ENCODE measurements around the gene TRABD. TPM values are rescaled to one million over a fixed set of nuclear protein-coding genes. Genes with fewer than 3 reads are reported as not detected.

TRABD gene
- total RNA-seq, 2 experiments from 2014 or later: 110 to 114 TPM

DNA sequence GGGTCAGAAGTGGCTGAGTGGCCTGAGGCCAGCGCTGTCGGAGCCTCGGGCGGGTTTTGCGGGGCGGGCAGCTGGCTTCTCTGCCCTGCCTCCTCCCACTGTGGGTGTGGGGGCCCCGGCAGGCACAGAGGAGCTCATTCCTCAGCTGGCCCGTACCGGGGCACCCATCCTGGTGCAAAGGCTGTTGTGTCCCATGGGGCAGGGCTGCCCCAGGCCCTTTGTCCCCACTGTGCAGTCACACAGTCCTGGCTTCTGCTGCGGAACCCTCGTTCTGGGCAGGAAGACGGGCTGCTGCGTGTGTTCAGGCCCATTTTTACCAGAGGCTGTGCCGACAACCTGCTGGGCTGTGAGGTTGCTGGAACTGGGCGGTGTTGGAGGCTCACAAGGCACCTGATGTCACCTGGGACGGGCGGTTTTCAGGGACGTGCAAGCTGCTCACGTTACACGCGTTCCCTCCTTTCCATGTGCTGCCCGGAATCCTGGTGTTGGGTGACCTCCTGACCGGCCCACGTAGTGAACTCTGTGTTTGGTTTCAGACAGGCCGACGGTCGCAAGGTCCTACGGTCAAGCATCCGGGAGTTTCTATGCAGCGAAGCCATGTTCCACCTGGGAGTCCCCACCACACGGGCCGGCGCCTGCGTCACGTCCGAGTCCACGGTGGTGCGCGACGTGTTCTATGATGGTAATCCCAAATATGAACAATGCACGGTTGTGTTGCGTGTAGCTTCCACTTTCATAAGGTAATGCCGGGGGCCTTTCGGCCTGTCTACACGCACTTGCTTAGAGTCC is 20.3 kb downstream of the TRABD start:
- Mint-ChIP-seq H3K27me3 (no peaks in the 10 kb centered on the region), H3K27ac (no peak overlapping the region), H3K9me3 (no peaks in the 10 kb centered on the region), H3K36me3 (ENCODE audit: low read depth) (peaks cover 21% of the 10 kb centered on the region), H3K4me1 (ENCODE audit: low read depth) (peaks cover 24% of the 10 kb centered on the region), H3K4me3 (no peak overlapping the region)
- no peak for TF ChIP-seq CTCF (IDR thresholded peaks at IDR 0.05)
- CTCF ChIA-PET: interaction anchor here (0.7 to 3.6 kb wide), 6 partner anchors 15 to 319 kb away, joined by 3 to 25 read pairs (median 4); partner anchors contain the start of gene SCO2
- POLR2A ChIA-PET: no interaction called here
- ATAC-seq (no peak), DNase-seq (no peak)
- intact Hi-C loops (cut with micrococcal nuclease): loop anchor here (5.0 kb wide), 1 partner anchor 59 kb away; no protein-coding TSS in a partner anchor

DNA sequence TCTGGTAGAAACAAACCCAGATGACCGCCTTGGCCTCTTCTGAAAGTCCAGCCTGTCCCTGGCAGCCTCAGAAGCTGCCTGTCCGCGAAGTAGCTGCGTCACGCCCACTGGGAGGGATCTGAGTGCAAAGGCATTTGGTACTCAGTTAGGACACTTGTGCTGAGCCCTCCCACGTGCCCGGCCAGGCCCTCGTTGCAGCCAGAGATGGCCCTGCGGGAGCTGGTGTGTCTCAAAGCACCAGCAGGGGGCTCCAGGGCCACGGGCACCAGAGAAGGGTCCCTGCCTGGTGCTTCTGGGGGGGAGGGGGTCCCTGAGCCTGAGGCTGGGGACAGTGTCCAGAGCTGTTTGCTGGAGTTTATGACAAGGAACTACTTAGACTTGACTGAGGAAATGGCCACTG is 20.9 kb downstream of the TRABD start:
- no peak overlapping the region for H3K4me3 Mint-ChIP-seq
- intact Hi-C loops (cut with micrococcal nuclease): loop anchor here (5.0 kb wide), 1 partner anchor 59 kb away; no protein-coding TSS in a partner anchor
- peaks cover 23% of the 10 kb centered on the region for H3K36me3 Mint-ChIP-seq (ENCODE audit: low read depth)
- peaks cover 24% of the 10 kb centered on the region for H3K4me1 Mint-ChIP-seq (ENCODE audit: low read depth)
- ChIA-PET CTCF (interaction anchor here (0.7 to 3.6 kb wide), 6 partner anchors 15 to 318 kb away, joined by 3 to 25 read pairs (median 4); partner anchors contain the start of gene SCO2), POLR2A (no interaction called here)
- ATAC-seq (no peak), DNase-seq (no peak)
- TF ChIP-seq CTCF (IDR thresholded peaks at IDR 0.05): peak; percentile 57
- no peaks in the 10 kb centered on the region for H3K9me3 Mint-ChIP-seq
- H3K27ac Mint-ChIP-seq: no peak overlapping the region
- H3K27me3 Mint-ChIP-seq: no peaks in the 10 kb centered on the region

- H3K27me3 Mint-ChIP-seq: no peaks in the 10 kb centered on the region
- peaks cover 21% of the 10 kb centered on the region for H3K36me3 Mint-ChIP-seq (ENCODE audit: low read depth)
- intact Hi-C loops (cut with micrococcal nuclease): loop anchor here (5.0 kb wide), 1 partner anchor 60 kb away; no protein-coding TSS in a partner anchor
- no peak overlapping the region for H3K27ac Mint-ChIP-seq
- ChIA-PET POLR2A (no interaction called here), CTCF (interaction anchor here (0.7 to 3.6 kb wide), 7 partner anchors 13 to 177 kb away, joined by 3 to 25 read pairs (median 4); no protein-coding TSS in a partner anchor)
- peaks cover 19% of the 10 kb centered on the region for H3K4me1 Mint-ChIP-seq (ENCODE audit: low read depth)
- no peak overlapping the region for H3K4me3 Mint-ChIP-seq
- TF ChIP-seq CTCF (IDR thresholded peaks at IDR 0.05): no peak
- DNase-seq (no peak), ATAC-seq (no peak)
- no peaks in the 10 kb centered on the region for H3K9me3 Mint-ChIP-seq
Observed at GRCh38 chr22:50207383-50208140, 21.8 kb downstream of the TRABD start.

DNA sequence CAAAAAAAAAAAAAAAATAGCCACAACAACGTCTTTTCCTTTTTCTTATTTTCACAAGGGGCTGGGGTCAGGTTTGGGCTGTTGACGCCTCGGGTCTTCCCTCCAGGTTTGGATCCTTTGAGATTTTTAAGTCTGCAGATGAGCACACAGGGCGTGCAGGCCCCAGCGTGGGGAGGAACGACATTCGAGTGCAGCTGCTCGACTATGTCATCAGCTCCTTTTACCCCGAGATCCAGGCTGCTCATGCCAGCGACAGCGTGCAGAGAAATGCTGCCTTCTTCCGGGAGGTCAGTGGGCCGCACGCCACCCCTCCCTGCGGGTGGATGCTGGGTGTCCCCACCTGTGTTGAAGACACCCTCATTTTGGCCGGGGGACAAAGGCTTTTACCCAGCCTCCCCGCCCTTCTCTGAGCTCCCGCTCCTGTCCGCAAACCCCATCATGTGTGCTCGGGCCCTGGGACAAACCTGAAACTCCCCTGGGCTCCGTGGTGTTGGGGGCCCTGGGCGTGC is 22.8 kb downstream of the TRABD start:
- TF ChIP-seq CTCF (IDR thresholded peaks at IDR 0.05): no peak
- ATAC-seq (no peak), DNase-seq (no peak)
- Mint-ChIP-seq H3K4me3 (no peak overlapping the region), H3K9me3 (no peaks in the 10 kb centered on the region), H3K27me3 (no peaks in the 10 kb centered on the region), H3K27ac (no peak overlapping the region), H3K4me1 (ENCODE audit: low read depth) (peaks cover 15% of the 10 kb centered on the region), H3K36me3 (ENCODE audit: low read depth) (peaks cover 19% of the 10 kb centered on the region)
- intact Hi-C loops (cut with micrococcal nuclease): loop anchor here (5.0 kb wide), 1 partner anchor 61 kb away; no protein-coding TSS in a partner anchor
- CTCF ChIA-PET: interaction anchor here (0.6 to 3.6 kb wide), 7 partner anchors 13 to 442 kb away, joined by 3 to 25 read pairs (median 4); partner anchors contain the start of gene HDAC10
- POLR2A ChIA-PET: interaction anchor here (0.8 kb wide), 1 partner anchor 58 kb away, joined by 3 read pairs; no protein-coding TSS in a partner anchor

All from activated CD8-positive, alpha-beta T cell treated with anti-CD3 and anti-CD28 coated beads for 36 hours (primary cell).